ENCODE results near the gene DLG5.

DNA sequence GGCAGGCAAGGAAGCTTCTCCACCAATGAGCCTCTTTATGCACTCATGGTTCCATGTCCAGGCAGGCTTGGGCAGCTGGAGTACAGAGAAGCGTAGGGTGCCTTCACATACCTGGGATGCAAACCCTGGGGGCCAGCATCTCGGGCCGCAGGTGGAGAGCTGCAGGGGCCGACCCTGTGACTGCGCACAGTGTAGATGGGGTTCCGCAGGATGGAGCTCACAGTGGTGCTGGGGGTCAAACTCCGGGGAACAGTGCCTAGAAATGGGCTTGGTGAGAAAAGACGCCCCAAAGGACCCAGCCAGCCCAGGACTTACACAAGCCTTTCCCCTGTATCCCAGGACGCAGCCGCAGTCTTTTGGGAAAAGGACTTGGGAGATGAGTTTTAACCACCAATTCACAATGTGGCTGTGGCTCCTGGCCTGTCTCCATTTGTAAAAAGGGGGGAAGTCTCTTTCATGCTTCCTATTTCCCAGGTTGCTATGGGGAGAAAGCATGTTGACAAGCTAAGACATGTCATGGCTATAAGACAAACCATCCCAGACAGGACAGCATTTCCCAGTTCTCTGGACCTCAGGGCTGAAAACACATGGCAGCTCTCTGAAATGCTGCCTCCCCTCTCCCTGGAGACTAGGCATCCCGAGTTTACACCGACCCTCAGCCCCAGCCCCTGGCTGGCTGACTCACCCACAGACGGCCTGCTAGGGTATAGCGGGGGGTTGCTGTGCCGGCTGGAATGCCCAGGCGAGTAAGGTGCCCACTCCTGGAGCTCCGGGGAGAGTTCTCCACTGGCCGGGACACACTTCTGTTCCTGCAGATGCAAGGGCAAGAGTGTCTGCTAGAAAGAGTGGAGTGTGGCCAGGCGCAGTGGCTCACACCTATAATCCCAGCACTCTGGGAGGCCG, 107.1 kb downstream of the DLG5 start:
- TF ChIP-seq, protein P1, sequence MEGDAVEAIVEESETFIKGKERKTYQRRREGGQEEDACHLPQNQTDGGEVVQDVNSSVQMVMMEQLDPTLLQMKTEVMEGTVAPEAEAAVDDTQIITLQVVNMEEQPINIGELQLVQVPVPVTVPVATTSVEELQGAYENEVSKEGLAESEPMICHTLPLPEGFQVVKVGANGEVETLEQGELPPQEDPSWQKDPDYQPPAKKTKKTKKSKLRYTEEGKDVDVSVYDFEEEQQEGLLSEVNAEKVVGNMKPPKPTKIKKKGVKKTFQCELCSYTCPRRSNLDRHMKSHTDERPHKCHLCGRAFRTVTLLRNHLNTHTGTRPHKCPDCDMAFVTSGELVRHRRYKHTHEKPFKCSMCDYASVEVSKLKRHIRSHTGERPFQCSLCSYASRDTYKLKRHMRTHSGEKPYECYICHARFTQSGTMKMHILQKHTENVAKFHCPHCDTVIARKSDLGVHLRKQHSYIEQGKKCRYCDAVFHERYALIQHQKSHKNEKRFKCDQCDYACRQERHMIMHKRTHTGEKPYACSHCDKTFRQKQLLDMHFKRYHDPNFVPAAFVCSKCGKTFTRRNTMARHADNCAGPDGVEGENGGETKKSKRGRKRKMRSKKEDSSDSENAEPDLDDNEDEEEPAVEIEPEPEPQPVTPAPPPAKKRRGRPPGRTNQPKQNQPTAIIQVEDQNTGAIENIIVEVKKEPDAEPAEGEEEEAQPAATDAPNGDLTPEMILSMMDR (IDR thresholded peaks at IDR 0.05; ENCODE audit: low read depth, low read length) = no peak
- TF ChIP-seq EZH2phosphoT487 (IDR thresholded peaks at IDR 0.05; ENCODE audit: low read depth) = no peak

Data from OCI-LY3 (cell line).